Measurements from ENCODE around the gene MPL. TPM values are rescaled to one million over a fixed set of nuclear protein-coding genes. Genes with fewer than 3 reads are reported as not detected.
A peak's percentile ranks its signal among the peaks of the same experiment; 100 is the strongest.

Gene MPL
- total and polyA plus RNA-seq, 2 of the 8 experiments (the other 6 are each of a cell fraction or from before 2014, with no cell fraction given) = 0.08 TPM; not detected in 1

DNA sequence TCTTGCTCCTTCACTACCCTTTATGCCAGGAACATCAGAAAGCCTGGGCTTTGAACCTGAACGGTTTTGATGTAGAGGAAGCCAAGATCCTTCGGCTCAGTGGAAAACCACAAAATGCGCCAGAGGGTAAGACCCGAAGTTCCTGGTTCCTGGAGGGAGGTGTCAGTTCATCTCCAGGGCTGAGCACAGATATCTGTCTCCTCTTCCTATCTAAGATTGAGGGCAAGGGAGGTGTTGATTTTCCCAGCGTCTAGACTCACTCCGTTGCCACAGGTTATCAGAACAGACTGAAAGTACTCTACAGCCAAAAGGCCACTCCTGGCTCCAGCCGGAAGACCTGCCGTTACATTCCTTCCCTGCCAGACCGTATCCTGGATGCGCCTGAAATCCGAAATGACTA, 22.1 kb downstream of the MPL start:
- no peak overlapping the region for H2BK12ac ChIP-seq (ENCODE audit: low read depth, low read length)
- H3K36me3 ChIP-seq (ENCODE audit: control insufficient read depth in 2 of 4, insufficient read depth in 4 of 4, low read length in 3 of 4) = peaks cover 21 to 51% (median 34%) of the 10 kb centered on the region in 4 experiments
- no peaks in the 10 kb centered on the region for H3K27me3 ChIP-seq (replicated peaks in 1 of 4; ENCODE audit: control insufficient read depth in 3 of 4, extremely low read depth in 1 of 4, insufficient read depth in 3 of 4, low read length in 3 of 4)
- DNase-seq (ENCODE audit: low read depth in 1 of 2, low spot score in 2 of 2) = no peak
- no peak overlapping the region for H2BK20ac ChIP-seq (ENCODE audit: low read length)
- H4K8ac ChIP-seq (ENCODE audit: extremely low read depth, insufficient read depth, low read length) = no peak overlapping the region
- H3K14ac ChIP-seq (ENCODE audit: insufficient read length) = no peak overlapping the region
- H2AK5ac ChIP-seq (ENCODE audit: low read depth, low read length) = no peak overlapping the region
- H3K4me3 ChIP-seq (ENCODE audit: extremely low read depth in 1 of 4, insufficient read depth in 2 of 4, low read depth in 3 of 4, low read length in 4 of 4) = peak overlapping the region; percentile 75 to 92 (median 82)
- FAIRE-seq = no peak
- H3K9ac ChIP-seq (replicated peaks in 1 of 4; ENCODE audit: extremely low read depth in 1 of 4, low read depth in 3 of 4, low read length in 3 of 4) = peak overlapping the region; percentile 66 to 89 (median 86)
- no peak overlapping the region for H2AFZ ChIP-seq (ENCODE audit: low read length)
- H3K27ac ChIP-seq (ENCODE audit: low read depth, low read length) = no peak overlapping the region
- no peak for TF ChIP-seq MAFK (IDR thresholded peaks at IDR 0.05; ENCODE audit: low read depth, low read length)
- no peak for TF ChIP-seq EZH2 (IDR thresholded peaks at IDR 0.05; ENCODE audit: low read depth, low read length, severe bottlenecking)
- no peak overlapping the region for H2BK5ac ChIP-seq (ENCODE audit: low read depth, low read length)
- no peak overlapping the region for H4K5ac ChIP-seq (ENCODE audit: insufficient read length, low read depth, low read length)
- H3K23ac ChIP-seq (ENCODE audit: insufficient read length) = no peak overlapping the region
- H4K91ac ChIP-seq (replicated peaks; ENCODE audit: insufficient read length, low read length) = no peak overlapping the region
- H3K9me3 ChIP-seq (ENCODE audit: insufficient read depth in 2 of 2, low read depth in 1 of 2, low read length in 1 of 2) = no peaks in the 10 kb centered on the region
- H3K23me2 ChIP-seq (ENCODE audit: low read depth, low read length) = peaks cover 7% of the 10 kb centered on the region
- H3K4me1 ChIP-seq (replicated peaks in 1 of 4; ENCODE audit: control insufficient read depth in 3 of 4, insufficient read depth in 4 of 4, low read length in 3 of 4) = peaks cover 5 to 14% (median 8%) of the 10 kb centered on the region in 4 experiments
- WGBS, 2 experiments (ENCODE audit: extremely low coverage in 1 of 2, insufficient coverage in 1 of 2, insufficient read length in 1 of 2, insufficient replicate concordance in 2 of 2, low coverage in 1 of 2, low lambda C conversion rate in 2 of 2, missing lambda C conversion rate in 1 of 2) = 74% methylated on average over 11 of the region's 11 CpGs; no CpG with 5 or more reads in 1 of the 2 experiments
- peak overlapping the region; percentile 72 to 77 for H3K4me2 ChIP-seq (ENCODE audit: insufficient read depth in 1 of 2, low read depth in 2 of 2, low read length in 2 of 2)
- no peak overlapping the region for H2BK120ac ChIP-seq (replicated peaks; ENCODE audit: low read depth, low read length)
- no peak overlapping the region for H3K4ac ChIP-seq (replicated peaks; ENCODE audit: insufficient read length, low read depth, low read length)
- no peak overlapping the region for H2BK15ac ChIP-seq (ENCODE audit: low read length)
- H3K79me2 ChIP-seq (ENCODE audit: control insufficient read depth in 1 of 2, insufficient read depth in 2 of 2, low read length in 2 of 2) = peaks cover 10 to 27% of the 10 kb centered on the region in 2 experiments
- POLR2A ChIA-PET (ENCODE audit: partially characterized antibody) = interaction anchor here (1.0 to 2.4 kb wide), 10 partner anchors 12 to 132 kb away, joined by 3 to 19 read pairs (median 9); partner anchors contain the start of genes MED8 and SZT2
- CTCF ChIA-PET (ENCODE audit: partially characterized antibody) = interaction anchor here (0.9 to 1.8 kb wide), 4 partner anchors 51 to 123 kb away, joined by 3 to 7 read pairs (median 4); no protein-coding TSS in a partner anchor
- H3K79me1 ChIP-seq (ENCODE audit: low read depth, low read length) = peaks cover 11% of the 10 kb centered on the region
- H4K20me1 ChIP-seq (replicated peaks in 1 of 2; ENCODE audit: control insufficient read depth in 1 of 2, insufficient read depth in 2 of 2, low read length in 2 of 2) = peaks cover 10 to 12% of the 10 kb centered on the region in 2 experiments
- no peak overlapping the region for H3K18ac ChIP-seq (ENCODE audit: extremely low read depth, low read length)
- no peak overlapping the region for H3K56ac ChIP-seq (replicated peaks; ENCODE audit: insufficient read length, low read depth, low read length)
